Astrocyte of the hippocampus (primary cell): ENCODE data around the gene ASTN1.
A peak's percentile ranks its signal among the peaks of the same experiment; 100 is the strongest.

ENCODE experiments used
- DNase-seq: peaks from one replicate; pipeline ENCODE4 v3.0.0; 2011; ENCODE audit warnings: low read depth, low spot score

ASTN1 gene

GRCh38 chr1:176839216-176839615 lies 325.3 kb downstream of the ASTN1 start:
- no peak for DNase-seq

GRCh38 chr1:176838276-176838995 lies 326.1 kb downstream of the ASTN1 start:
- DNase-seq = no peak

- no peak for DNase-seq
Observed at GRCh38 chr1:176837708-176838107, 326.8 kb downstream of the ASTN1 start.

- DNase-seq = no peak
Observed at GRCh38 chr1:176831150-176831549, 333.4 kb downstream of the ASTN1 start.

GRCh38 chr1:176829261-176829660 lies 335.3 kb downstream of the ASTN1 start:
- peak; percentile 73 for DNase-seq

- DNase-seq = no peak
Observed at GRCh38 chr1:176826265-176826664, 338.2 kb downstream of the ASTN1 start.

- peak; percentile 71 for DNase-seq
Observed at GRCh38 chr1:176820391-176821031, 344.0 kb downstream of the ASTN1 start.

- no peak for DNase-seq
Observed at GRCh38 chr1:176816232-176816631, 348.3 kb downstream of the ASTN1 start.

- no peak for DNase-seq
Observed at GRCh38 chr1:176815621-176816020, 348.9 kb downstream of the ASTN1 start.

GRCh38 chr1:176811511-176812288 lies 352.8 kb downstream of the ASTN1 start:
- DNase-seq = no peak

GRCh38 chr1:176809292-176809691 lies 355.2 kb downstream of the ASTN1 start:
- DNase-seq = no peak
